Stimulated activated CD4-positive, alpha-beta T cell treated with anti-CD3 and anti-CD28 coated beads, Interleukin-12 subunit alpha, Interleukin-12 subunit beta, amount 100 ng/mL, for 48 hours (primary cell): ENCODE results near the gene NAV2.

Experiments
- DNase-seq, 3 donors: peaks; one replicate each; pipeline ENCODE4 v3.0.0-alpha.2; 2020; ENCODE audit warnings: low read depth in 2 of 3, low spot score in 1 of 3

NAV2 gene

DNA sequence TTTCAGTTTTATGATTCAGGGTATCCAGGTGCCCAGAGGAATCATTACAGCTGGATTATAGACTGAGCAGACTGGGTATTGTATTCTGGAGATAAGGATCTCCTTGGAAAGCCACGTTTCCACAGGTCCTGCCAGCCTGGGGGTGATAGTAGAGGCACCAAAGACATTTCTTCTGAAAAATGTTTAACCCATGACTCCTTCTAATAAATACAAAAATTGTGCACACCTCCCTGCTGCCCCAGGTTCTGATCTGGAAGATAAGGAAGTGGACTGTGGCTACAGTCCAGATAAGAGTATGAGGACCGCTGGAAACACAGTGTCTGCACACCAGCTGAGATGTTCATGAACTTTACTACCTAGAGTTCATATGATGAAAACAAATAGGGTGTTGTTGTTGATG lies 255.2 kb downstream of the NAV2 start:
- DNase-seq, result no peak

DNA sequence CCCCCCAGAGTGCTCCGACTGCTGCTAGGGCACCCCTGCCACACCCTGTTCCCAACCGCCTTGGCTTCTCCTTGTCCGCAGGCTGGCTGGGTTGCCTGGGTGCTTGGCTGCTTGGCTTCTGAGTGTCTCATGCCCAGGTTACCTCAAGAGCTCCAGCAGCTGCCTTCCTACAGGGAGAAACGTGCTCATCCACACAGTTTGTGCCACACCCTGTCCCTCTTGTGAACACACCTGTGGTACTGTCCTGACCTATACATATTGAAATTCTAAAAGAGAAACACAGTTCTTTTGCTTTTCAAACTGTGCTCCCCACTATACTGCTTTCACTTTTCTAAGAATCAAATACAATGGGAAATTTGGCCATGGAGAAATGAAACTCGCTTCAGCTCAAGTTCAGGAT lies 256.2 kb downstream of the NAV2 start:
- no peak for DNase-seq

DNA sequence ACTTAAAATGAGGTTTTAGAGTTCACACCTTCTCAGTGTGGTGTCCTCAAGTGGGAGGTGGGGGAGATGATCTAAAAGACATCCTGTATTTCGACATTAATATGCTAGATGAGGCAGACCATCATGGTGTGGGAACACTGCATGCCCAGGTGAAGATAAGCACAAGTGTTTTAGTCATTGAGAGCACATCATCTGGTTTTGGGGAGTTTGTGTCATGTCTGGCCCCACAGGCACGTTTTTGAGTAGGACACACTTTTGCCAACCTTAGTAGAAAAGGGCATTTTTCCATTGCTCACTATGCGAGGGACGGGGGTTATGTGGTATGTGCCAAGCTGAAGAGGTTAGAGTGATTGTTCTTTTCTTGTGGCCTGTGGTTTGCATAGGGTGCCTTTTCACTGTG lies 258.3 kb downstream of the NAV2 start:
- DNase-seq, result peak; percentile 8 to 20 (median 14)

DNA sequence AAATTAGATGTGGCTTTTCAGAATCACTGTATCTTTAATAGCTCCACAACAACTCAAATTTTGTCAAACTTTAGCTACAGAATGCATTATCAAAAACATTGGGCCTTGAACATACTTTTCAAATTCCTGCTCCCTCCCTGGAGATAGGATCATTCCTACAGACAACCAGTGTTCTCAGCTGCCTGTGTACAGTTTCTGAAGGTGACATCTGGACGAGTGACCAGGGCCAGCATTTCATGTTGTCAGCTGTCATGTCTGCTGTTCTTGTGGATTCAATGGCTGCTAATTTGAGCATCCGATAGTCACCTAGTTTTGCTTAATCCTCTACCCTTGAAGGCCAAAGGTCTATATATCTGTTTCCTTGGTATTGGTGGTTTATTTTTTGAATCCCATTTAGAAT lies 259.5 kb downstream of the NAV2 start:
- DNase-seq, result no peak

DNA sequence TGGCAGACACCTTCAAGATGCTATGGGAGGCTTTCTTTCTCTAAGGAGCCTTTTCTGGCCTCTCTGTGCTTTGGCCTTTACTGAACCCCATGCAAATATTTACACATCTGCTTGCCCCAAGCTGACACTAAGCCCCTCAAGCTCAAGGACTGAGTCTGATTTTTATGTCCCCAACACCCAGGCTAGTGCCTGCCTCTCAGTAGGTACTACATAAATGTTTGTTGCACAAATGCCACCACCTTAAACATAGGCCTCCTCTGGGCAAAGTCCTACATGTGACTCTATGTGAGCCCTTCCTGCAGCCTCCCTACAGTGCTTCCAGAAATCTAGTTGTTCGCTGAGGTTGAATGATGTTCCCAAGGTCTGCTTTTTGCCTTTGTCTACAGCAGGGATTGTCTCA lies 260.0 kb downstream of the NAV2 start:
- no peak for DNase-seq

DNA sequence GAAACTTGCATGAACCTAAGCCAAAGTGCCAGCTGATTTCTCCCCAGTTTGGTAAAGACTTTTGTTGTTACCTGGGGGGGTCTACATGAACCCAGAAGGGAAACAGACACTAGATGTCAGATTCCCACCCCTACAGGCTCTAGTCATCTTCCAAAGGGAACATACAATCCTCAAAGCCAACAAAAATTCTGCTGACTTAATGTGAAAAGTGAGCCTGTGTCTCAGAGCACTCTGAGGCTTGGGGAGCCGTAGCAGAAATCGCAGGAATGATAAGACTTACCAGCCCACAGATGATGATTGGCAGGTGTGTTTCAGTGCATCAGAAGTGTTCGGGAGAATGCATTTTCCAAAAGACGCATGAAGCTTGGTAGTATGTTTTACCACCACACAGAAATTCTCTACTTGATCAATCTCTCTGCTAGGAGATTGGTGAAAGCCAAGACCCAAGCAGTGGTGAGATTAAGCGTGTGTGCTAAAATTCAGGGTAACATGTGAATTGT lies 260.5 kb downstream of the NAV2 start:
- no peak for DNase-seq

DNA sequence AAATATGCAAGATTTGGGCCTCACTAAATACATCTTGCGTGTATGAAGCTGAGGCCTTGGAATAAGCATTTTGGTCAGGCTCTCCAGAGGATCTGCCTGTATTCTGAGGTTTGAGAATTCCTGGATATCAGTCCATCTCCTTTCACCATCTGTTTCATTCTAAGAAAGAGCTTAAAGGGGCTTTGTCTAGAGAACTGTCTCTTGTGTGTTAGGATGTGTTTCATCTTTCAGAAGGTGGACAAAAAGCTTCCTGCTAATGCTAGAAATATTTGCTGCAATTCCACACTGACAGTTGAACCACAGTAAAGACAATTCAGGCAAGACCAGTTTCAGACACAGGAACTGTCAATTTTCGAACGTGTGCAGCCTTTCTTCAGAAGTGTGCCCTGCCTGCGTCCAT lies 262.2 kb downstream of the NAV2 start:
- DNase-seq, result no peak

DNA sequence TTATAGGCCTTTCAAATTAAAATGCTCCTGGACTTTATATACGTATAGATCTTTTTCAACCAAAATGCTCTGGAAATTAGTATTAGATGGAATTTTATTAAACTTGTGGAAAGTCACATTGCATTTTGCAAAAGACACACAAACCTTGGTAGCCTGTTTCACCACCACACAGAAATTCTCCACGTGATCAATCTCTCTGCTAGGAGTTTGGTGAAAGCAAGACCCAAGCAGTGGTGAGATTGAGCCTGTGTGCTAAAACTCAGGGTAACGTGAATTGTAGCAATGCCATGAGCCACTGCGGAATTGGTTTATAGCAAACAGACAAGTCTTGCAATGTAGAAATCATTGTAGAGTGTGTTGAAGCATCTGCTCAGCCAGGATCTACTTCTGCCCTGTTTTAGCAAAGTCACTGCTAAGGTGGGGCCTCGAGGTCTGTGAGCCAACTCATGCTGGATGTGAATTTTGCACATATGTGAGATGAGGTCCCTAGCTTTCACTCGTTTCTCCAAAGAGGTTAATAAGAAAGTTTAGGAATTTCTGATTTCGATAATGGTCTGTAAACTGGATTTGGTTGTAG lies 262.9 kb downstream of the NAV2 start:
- no peak for DNase-seq

DNA sequence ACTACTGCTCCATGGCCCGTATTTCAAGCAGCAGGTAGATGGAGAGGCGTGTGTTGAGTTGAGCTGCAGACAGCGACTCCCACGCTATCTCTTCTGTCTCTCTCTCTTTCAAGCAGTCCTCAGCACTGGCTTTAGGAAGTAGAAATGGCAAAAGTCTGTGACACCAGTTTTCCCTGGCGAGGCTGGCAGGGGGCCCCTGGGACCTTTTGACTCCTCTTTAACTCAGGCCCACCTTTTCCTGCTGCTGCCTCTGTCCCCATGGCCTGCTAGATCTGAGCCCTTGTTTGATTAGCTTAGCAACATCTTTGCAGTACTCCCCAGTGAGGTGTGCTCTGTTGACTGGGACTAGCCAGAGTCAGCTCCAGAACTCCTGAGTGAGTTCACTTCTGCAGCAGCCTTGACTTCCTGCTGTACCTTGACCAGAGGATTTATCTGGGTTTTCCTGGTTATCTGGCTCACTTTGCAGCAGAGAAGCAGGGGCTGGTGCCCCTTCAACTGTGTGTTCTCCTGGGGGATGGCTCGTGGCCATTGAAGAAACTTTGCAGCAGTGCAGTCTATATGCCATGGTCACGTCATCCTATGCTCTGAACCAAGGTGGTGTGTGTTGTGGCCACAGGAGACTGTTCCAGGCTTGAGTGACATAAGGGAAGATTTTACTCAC lies 263.8 kb downstream of the NAV2 start:
- no peak for DNase-seq

DNA sequence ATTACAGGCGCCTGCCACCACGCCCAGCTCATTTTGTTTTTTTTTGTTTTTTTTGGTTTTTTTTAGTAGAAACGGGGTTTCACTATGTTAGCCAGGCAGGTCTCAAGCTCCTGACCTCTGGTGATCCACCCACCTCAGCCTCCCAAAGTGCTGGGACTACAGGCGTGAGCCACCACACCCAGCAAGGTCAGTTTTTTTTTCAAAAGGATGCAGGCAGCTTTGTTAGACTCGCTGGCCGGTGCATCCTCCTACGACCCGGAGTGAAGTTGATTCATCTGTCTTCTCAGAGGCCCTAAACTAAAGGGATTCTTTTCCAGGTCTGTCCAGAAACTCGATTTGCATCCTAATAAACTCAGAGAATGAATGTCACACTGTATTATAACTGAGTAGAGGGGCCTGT lies 265.3 kb downstream of the NAV2 start:
- DNase-seq, result no peak

DNA sequence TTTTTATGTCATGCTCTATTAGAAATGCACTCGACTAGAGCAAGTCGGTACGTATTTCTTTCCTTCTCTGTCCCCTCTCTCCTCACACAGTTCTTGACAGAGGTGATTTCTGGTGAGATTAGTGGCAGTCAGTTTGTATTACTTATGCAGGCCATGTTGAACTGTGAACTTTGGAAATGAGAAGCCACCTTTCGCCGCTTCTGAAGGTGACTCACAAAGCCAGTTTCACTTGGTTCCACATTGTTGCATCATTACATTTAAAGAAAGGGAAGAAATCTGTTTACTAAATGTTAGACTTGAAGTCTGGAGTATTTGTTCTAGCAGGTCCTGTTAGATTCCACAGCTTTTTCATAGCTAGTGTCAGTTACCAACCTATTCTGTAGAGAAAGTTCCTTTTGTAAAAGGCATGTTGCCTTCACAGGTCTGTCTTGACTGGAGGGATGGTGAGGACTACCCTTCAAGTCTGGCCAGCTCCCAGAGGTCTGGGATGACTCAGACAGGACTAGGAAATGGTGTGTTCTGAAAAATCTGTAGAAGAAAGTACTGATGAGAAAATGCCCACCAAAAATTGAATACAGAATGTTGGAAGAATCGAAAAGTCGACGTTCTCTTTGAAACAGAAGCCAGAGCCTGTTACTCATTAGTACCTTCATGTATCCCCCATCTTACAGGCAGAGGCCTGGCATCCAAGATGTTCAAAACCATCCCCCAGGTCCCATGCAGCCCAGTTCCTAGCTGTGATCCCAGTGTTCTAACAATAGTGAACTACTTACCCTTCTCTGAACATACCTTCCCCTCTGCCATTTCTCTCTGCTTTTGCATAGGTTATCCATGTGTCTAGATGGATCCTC lies 266.3 kb downstream of the NAV2 start:
- DNase-seq, result no peak

DNA sequence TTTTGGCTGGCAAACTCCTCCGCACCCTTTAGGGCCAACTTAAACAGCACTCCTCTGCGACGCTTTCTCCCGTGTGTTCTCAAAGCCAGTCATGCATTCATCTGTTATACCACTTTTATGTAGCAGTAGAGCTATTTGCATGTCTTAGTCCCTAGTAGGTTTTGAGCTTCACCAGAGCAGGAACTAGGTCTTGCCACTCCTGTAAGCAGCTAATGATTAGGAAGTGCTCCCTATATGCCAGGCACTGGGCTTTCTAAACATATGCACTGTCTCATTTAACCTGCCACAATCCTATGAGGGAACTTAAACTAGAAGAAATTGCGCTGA lies 266.8 kb downstream of the NAV2 start:
- no peak for DNase-seq

DNA sequence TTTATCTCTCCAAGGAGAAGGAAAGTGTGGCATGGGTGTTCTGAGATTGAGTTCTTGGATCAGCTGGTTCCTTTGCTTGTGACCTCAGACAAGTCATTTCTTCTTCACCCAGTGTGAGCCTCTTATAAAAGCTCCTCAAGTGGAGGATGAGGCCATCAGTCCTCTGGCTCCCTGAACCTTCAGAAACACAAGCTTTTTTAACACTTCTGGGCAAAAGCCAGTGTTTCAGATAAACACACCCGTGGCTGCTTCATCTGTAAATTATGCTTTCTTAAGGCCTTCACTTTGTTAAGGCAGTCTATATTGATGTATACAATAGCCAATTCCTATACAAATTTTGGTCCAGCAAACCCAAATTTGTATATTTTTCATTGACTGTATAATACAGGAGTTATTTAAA lies 267.8 kb downstream of the NAV2 start:
- DNase-seq, result no peak

DNA sequence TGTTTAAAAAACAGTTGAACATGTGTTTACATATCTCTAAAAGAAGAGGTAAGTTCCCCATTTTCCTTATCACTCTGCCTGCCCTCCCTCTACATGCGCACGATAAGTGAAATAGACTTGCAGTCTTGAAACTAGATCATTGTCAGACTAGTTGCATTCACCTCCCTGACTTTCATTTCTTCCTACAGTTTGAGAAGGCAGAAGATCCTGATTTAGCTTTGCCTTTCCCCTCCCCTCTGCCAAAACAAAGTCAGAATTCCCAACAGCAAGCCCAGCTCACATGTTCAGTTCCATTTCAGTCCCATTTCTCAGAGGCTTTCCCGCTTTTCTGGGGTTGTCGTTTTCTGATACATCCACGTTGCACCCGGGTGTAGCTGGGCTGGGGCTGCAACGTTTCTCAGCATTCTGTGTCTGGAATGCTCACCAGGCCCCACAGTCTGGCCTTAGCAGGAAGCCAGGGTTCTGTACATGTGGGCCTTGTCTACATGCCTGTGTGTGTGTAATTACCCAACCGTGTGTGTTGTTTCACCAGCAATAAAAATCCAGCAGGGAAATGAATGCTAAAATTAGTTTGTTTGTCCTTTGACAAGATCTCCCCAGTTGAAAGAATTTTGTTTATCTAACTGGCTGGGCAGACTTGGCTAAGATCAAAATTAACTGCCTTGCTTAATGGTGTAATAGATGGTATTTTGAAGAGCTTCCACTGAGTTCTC lies 268.5 kb downstream of the NAV2 start:
- DNase-seq, result no peak

DNA sequence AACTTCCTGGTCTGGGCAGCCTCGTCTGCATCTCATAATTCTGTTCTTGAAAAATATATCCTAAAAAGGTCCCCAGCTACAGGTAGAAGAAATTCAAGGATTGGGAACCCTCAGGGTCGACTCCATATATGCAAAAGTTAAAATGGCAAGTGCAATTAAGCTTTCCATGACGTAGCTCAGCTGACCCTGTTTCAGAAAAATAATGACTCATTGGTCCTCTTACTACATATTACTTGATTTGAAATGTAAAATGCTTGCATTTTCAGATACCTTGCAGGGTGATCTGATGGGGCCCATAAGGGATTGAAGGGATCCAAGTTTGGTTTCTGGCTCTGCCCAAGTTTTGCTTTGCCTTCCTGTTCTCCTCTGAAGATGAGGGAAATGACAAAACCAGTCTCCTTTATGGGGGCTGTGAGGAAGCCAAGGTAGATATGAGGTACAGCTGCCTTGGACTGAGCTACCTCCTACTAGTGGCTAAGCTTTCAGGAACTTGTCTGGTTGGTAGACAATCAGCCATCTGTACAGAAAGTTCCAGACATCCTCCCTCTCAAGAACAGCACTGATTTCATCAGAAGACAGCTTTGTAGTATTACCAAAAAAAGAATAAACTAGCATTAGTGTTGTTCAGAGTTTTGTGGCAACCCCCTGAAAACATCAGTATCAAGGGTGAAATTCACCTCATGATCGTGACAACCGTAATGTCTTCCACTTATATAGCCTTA lies 270.3 kb downstream of the NAV2 start:
- DNase-seq, result no peak

DNA sequence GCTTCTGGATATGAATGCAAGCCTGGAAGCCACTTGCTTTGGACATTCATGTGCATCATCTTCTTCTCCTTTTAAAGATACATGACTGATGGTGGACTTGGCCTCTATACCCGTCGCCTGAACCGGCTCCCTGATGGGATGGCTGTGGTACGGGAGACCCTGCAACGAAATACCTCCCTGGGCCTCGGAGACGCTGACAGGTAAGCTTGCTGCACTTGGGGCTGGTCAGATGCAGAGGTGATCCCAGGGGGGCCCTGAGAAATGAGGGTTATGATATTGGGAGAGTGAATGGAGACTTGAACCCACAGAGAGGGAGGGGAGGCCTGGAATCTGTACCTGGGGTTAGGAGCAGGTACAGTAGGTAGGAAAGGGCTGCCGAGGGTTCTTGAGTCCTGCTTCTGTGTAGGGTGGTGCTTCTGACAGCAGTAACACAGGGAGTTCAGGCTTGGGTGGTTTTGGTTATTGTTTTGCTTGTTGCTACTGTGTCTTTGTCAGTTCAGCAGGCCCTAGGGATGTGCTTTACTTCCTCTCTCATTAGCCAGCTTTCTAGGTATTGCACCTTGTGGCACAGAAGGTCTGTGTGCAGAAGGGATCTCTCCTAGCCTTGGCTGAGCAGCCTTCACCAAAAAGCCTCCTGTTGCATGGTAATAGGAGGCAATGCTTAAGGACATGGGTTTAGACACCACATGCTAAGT lies 271.6 kb downstream of the NAV2 start:
- DNase-seq, result no peak

DNA sequence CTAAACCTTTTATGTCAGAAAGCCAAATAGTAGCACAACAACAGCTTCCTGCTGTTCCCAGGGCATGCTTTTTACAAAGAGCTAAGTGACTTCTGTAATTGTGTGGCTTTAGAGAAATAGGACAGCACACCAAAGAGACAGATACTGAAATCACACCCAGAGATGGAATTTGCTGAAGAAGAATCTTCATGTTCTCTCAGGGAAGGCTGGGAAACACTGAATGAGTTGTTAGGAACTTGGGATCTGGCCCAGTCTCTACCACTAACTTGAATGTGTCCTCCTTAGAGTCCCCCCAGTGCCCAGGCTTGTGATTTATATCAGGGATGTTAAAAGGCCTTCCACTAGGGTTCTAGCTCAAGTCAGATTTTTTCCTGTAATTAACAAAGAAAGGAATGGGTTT lies 272.5 kb downstream of the NAV2 start:
- no peak for DNase-seq

DNA sequence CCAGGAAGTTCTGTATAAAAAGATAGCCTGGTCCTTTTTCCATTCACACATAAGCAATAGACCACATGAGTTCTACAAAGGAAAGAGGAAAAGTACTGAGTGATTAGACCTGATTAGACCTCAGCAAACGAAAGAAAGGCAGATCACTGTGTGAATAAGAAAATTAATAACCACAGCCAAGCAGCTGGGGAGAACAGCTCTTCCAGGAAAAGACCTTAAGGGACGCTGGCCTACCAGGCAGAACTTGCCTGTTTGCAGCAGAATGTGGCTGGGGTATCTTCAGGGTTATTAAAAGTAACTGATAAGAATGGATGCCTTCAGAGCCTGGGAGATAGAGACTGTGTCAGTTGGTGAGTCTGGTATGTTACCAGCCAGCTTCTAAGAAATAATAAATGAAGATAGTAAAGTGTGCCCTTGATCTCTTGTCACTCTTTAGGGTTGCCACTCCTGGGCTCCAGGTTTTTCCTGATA lies 274.7 kb downstream of the NAV2 start:
- no peak for DNase-seq

DNA sequence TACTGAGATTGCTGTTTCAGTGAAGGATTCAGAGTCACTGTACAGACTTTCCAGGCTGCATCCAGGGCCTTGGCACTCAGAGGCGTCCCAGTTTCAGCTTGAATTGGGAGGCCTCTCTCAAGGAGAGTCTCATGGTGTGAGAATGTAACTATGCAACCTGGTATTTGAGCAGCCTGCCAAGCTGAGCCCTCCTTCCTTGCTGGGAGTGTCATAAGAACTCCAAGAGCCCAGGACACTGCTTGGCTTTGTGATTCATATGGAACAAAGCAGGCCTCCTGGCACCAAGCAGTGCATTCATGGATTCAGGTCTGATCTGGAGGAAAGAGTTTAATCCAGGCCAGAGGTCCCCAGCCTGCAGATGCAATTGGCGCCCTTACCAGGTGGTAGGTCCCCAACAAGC lies 276.0 kb downstream of the NAV2 start:
- no peak for DNase-seq

DNA sequence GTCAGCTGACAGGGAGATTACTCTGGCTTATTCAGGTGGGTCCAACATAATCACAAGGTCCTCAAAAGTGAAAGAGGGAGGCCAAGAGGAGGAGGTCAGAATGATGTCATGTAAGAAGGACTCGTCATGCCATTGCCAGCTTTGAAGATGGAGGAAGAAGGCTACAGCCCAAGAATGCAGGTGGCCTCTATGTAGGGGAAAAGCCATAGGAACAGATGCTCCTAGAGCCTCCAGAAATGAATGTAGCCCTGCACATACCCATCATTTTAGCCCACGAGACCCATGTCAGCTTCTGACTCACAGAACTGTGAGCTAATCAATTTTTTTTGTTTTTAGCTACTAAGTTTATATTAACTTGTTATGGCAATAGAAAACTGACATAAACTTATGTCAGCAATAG lies 276.6 kb downstream of the NAV2 start:
- no peak for DNase-seq
